GM18505 (cell line): ENCODE data around the gene GALNTL6.
A peak's percentile ranks its signal among the peaks of the same experiment; 100 is the strongest.

ENCODE experiments used
- ATAC-seq: cut with Tn5 transposase; IDR thresholded peaks from one replicate; pipeline ENCODE4 v1.9.1; 2021; ENCODE audit not compliant: unreplicated experiment
- POLR2A ChIP-seq: IDR thresholded peaks from 4 replicates; pipeline ENCODE4 v1.6.1; 2011; ENCODE audit warnings: borderline replicate concordance; ENCODE audit not compliant: insufficient read depth, insufficient read length; ENCODE audit errors: extremely low read depth

Gene GALNTL6

DNA sequence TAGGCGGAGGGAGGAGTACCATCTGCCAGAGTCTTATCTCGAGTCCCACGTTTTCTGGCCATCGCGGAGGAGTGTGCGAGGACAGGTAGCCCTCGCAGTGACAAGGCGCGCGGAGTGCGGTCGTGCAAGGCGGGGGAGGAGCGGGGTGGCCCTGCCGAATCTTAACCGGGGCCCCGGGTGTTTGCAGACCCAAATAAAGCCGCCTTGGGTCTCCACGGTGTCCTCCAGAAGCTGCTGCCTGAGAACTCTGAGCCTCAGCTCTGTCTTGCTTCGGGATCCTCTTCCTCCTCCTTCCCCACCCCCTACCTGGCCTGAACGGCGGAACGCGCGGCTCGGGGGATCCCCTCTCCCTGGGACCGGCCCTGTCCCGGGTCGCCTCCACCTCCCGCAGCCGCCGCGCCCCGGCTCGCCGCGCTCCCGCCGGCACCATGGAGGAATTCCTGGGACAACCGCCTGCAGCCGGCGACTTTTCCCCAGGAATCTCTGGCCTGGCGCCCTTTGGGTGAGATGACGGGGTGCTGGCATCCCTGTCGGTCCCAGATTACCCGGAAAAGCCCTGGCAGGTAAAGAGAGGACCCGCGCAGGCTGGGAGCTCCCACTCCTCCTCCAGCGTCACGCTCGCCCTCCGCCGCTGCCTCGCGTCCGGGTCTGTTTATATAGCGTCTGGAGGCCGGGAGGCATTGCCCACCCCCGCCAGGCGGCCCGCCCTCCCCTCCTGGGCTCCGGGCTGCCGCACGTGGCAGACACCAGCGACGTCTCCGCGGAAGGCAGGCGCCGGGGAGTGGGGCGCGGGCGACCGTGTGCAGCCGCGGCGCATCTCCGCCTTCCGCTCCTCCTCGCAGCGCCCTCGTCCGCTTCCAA lies at the start of gene GALNTL6:
GALNTL6 (plus strand) TSS at position 740 of the 861 bp plus-strand sequence.
- peak; percentile 54 for ATAC-seq

GRCh38 chr4:171765514-171765913 lies 47.7 kb upstream of the GALNTL6 start:
- no peak for ATAC-seq
- TF ChIP-seq POLR2A: no peak

More for the DNA sequence above, at the start of gene GALNTL6:
- TF ChIP-seq POLR2A: no peak

- ATAC-seq: no peak
- no peak for TF ChIP-seq POLR2A
These were observed 38.5 kb upstream of the GALNTL6 start for GRCh38 chr4:171774642-171775190.

DNA sequence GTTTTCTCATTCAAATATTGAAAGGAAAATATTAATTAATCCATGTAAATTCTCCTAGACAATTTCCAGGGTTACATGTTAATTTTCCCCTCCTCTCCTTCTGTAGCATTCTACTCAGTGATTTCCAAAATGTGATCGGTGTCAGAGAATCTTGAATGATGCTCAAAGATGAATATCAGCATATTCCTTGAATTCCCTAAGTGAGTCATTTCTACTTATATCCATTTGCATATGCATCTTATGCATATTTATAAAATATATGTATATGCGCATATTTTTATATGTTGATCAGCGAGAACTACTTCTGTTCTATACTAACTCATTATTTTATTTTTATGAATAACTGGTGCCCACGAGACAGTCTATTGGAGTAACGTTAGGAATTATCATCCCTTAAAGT lies 33.9 kb upstream of the GALNTL6 start:
- no peak for TF ChIP-seq POLR2A
- ATAC-seq: no peak

GRCh38 chr4:171785388-171785787 lies 27.8 kb upstream of the GALNTL6 start:
- no peak for ATAC-seq
- no peak for TF ChIP-seq POLR2A

DNA sequence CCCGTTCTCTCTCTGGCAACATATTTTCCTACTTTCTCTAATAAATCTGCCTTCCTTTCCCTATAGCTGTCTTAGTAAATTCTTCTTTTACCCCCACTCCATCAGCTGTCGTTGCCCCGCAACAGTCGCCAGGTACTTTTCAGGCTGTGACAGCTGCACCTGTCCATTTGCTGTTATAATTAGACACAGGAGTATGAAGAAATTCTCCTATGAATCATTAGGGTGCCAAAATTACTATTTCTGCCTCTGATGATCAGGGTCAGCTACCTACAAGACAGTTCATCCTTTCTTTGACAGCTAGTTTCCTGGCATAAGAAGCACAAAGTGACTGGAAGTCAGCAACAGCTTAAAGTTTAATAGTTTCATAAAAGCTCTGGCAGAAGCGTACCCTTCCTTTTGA lies 19.5 kb upstream of the GALNTL6 start:
- TF ChIP-seq POLR2A: no peak
- ATAC-seq: no peak

DNA sequence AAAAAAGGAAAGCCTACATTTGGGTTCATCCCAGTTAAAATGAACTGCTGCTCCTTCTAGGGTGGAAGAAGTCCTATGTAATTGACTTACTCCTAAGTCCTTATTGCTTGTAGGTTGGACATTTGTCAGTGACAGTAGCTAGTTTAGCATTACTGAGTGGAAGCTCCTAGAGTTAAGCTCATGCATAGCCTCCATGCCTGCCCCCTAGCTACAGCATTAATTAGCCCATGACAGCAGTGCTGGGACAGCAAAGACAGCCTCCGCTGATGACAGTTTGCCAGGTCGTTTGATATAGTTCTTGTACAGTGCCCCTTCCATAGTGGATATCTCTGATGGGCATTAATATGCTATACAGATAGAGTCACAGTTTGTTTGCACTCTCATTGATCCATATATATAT lies 18.7 kb upstream of the GALNTL6 start:
- TF ChIP-seq POLR2A: no peak
- ATAC-seq: no peak

DNA sequence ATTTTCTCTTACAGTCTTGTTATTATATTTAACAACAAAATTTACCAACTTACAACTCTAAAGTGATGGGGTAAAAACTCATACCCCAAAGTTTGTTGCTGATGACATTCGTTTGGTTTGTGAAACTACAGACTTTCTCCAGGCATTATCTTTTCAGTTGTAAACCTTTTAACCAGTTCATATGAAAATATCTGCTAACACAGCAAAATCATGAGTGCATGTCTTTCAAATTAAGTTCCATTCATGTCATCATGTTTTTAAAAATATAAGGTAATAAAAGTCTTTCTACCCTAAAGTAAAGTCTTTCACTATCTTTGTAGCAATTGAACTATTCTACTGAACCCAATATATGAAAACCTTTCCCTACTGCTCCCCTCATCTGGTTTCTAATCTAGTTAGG lies 3.4 kb upstream of the GALNTL6 start:
- TF ChIP-seq POLR2A: no peak
- no peak for ATAC-seq

- no peak for TF ChIP-seq POLR2A
- ATAC-seq: no peak
These were observed 905 bp upstream of the GALNTL6 start for GRCh38 chr4:171812333-171812664.

GRCh38 chr4:171813526-171814250 lies 484 bp downstream of the GALNTL6 start:
- ATAC-seq: peak; percentile 21
- no peak for TF ChIP-seq POLR2A

DNA sequence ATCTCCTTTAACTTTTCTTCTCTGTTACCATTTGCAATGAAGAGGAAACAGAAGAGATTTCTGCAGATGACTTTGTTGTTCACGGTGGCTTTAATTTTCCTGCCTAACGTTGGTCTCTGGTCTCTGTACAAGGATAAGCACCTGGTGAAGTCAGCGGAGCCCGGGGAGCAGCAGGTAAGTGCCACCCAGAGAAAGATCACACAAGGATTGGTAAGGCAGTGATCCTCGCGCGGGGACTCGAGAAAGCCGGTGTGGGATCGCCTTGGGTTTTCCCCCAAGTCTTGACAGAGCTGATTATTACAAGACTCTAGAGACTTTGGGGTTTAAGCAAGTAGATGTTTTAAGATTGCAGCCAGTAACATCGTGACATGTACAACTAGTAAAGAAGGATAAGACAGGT lies 1.3 kb downstream of the GALNTL6 start:
- ATAC-seq: no peak
- TF ChIP-seq POLR2A: no peak

- ATAC-seq: peak; percentile 50
- no peak for TF ChIP-seq POLR2A
These were observed 3.8 kb downstream of the GALNTL6 start for GRCh38 chr4:171817026-171817425.

DNA sequence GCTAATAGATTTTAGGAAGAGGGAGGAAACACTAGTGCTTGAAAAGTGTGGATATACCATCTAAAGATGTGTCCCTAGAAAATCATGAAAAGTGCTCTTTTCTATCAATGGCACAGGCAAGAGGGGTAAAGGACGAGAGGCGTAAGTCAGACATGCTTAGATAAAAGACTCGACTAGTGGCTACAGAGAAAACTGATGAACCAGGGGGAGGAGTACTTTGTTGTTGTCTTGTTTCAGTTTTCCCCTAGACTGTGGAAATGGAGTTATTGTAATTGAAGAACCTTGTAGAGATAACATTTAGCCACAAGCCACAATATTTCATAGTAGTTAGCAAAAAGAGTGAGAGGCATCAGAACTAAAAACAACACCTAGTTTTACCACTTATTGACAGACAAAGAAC lies 21.4 kb downstream of the GALNTL6 start:
- no peak for TF ChIP-seq POLR2A
- ATAC-seq: no peak

GRCh38 chr4:171843456-171843855 lies 30.3 kb downstream of the GALNTL6 start:
- no peak for TF ChIP-seq POLR2A
- ATAC-seq: no peak
